GM19035 (cell line): ENCODE results near the gene TEX38.
"Not testable (repeated sequence)": the region's sequence is repeated elsewhere in the genome, so short reads cannot be mapped to it uniquely, and the experiment has no call there.

Source experiments
- ATAC-seq: cut with Tn5 transposase; IDR thresholded peaks from one replicate; pipeline ENCODE4 v1.9.1; 2021; ENCODE audit not compliant: unreplicated experiment

Gene TEX38

DNA sequence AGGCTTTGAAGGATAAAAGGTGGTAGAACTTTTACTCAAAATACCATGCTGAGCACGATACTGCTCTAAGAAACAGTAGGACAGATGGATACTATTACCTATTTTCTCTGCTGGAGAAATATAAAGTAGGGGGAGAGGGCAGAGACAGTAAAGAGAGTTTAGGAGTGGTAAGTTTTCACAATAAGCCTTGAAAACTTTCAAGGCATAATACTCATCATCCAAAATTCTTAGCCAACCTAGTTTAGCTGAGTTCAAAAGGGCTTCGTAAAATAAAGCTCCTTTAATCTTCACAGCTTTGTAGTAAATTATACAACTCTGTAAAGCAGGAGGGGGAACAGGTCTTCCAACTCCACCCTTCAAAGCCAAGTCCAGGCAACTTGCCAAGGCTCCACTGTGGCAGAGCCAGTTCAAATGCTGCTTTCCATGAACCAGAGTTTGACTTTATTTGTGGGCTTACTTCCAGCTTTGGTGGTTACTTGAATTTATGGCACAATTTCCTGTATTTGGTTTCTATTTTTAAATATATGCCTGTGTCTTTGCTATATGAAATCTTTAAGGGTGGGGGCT lies 15.5 kb downstream of the TEX38 start:
- ATAC-seq, result no peak

DNA sequence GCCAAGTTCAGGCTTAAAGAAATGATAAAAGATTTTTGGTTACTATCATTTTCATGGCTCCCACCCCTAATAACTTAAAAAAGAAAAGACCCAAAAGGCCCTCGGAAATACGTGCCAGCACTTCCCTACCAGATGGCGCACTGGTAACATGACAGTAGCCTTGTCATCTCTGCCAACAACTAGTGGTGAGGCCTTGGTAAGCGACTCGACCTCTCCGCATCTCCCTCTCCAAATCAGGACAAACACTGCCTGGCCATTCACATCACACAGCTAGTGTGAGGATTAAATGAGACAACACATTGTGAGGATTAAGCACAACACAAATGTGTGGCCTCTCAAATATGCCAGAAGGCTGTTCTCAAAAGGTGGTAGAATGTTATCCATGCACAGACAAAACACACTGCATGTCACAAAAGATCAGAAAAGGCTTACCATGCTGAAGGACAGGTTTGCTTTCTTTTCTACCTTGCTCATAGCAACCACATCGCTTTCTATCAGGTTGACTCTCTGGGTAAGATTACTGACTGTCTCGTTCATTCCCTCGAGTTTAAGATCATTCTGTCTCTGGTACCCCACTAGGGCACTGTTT lies 16.4 kb downstream of the TEX38 start:
- ATAC-seq, result no peak

DNA sequence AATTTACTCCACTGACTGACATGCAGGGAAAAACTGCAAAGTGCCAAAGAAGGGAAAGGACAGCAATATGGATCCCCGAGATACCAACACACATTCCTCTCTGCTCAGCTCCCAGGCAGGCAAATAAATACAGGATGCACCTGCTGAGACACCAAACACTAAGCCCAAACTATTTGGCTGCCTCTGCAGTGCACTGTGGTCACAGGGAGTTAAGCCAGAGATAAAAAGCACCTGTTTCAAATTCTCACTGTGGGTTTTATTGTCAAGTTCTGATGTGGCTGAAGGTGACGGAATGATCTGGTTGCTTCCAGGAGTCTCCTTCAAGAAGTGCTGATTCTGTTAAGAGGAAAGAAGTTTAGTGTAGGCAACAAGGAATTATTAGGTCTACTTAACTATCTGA lies 17.7 kb downstream of the TEX38 start:
- no peak for ATAC-seq

DNA sequence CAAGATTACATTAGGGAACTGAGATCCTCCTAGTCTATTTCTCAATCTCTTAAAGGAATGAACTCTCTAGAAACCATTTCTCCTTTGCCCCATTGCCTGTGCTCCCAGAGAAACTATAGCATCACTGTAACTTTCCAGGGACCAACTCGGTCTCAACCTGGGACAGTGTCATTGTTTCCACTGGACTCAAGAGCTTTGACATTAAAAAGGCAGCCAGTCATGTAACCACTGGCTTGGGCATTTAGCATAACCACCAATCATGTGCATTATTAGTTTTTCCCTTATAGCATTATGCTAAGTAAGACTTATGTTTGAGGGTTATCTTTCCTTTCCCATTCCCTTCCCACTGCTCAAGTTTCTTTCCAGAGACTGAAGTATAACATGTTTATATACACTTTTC lies 18.2 kb downstream of the TEX38 start:
- no peak for ATAC-seq

DNA sequence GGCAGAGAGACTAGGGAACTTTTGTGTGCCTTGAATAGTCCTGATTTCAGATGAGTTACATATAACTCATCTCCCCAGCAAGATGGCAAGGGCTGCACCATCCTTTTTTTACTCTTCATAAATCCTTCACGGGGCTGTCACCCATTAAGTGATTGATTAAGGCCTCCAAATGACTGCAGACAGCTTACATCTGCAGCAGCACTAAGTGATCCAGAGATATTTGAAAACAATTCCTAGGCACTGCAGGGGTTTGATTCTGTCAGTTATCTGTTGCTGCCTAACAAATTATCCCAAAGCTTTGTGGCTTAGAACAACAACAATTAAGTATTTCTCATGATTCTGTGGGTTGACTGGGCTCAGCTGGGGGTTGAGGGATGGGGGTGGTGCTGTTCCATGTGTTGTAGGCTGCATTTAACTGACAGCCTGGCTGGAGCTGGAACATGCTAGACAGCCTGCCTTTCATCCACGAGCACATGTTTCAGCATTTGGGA lies 19.3 kb downstream of the TEX38 start:
- ATAC-seq, result no peak

DNA sequence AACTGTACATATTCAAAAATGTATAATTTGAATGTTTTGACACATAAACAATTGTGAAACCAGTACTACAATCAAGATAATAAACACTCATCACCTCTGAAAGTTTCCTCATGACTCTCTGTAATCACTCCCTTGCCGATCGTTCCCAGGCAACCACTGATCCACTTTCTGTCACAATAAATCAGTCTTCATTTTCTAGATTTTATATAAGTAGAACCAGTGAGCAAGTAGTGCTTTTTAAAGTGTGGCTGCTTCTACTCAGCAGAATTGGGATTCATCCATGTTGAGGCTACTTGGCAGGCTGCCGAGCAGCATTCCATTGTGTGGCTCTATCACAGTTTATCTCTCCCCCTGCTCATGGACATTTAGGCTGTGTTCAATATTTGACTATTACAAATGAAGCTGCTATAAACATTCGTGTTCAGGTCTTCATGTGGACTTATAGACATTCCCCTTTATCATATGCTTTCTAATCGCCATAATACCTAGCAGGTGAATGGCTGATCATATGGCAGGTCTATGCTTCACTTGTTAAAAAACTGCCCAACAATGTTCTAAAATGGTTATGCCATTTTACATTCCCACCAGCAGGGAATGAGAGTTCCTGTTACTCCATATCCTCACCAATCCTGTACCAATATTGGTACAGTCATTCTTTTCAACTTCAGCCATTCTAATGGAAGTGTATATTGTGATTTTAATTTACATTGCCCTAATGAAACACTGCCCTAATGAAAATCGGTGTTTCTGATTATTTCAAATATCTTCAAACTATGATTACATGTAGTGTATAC lies 20.5 kb downstream of the TEX38 start:
- no peak for ATAC-seq

DNA sequence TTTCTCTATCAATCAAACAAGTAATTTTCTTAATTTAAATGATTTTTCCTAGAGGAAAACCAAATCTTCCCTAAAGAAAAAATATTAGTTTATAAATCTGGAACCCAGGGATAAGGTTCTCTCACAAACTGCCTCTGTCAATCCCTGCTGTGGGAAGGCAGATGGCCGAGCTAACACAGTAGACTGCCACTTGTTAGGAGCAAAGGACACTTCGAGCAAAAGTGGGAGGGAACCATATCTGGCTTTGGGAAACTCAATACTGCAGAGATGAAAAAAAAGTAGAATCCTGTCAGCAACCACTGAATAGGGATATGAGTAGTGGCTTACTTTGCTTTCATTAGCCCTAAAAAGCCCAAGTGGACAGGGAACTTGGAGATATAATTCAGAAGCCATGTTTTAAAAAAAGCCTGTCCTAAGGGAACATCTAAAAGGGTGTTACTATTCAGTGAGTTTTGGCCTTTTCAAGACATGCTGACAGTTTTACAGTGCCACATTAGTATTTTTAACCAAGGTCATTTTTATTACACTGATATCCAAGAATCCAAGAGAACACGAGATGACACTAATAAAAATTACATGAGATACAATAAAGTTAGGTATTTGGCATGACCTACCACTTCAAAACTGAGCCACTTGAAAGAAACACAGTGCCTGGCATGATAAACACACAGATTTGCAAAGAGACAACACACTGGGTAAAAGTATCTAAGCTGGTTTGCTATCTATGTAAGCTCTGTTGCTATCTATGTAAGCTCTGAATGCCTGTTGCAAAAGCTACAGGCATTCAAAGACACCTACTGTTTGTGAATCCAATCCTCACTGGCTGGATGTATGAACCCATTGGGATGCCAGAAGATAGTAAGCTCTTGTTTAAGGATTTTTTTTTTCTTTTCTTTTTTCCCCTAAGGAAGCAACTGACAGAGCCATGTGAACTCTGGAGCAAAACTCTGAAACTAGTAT lies 21.4 kb downstream of the TEX38 start:
- no peak for ATAC-seq

DNA sequence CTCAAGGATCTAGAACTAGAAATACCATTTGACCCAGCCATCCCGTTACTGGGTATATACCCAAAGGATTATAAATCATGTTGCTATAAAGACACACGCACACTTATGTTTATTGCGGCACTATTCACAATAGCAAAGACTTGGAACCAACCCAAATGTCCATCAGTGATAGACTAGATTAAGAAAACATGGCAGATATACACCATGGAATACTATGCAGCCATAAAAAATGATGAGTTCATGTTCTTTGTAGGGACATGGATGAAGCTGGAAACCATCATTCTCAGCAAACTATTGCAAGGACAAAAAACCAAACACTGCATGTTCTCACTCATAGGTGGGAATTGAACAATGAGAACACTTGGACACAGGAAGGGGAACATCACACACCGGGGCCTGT lies 23.0 kb downstream of the TEX38 start:
- ATAC-seq, result not testable (repeated sequence)

DNA sequence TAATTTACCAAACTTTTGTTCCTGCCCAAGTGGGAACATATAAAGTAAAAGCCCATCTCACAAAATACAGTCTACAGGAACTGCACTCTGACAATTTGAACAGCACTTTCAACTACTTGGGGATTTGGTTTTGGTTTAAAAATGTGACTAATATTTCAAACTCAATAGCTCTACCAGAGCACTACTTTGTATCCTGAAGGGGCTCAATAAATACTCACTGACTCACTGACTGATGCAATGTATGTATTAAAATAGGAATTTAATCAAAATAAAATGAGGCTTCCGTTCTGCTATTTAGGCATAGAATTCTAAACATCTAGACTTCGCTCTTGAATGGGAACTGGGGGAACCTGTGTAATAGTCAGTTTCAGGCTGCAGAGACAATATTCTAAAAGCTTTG lies 25.4 kb downstream of the TEX38 start:
- ATAC-seq, result no peak

DNA sequence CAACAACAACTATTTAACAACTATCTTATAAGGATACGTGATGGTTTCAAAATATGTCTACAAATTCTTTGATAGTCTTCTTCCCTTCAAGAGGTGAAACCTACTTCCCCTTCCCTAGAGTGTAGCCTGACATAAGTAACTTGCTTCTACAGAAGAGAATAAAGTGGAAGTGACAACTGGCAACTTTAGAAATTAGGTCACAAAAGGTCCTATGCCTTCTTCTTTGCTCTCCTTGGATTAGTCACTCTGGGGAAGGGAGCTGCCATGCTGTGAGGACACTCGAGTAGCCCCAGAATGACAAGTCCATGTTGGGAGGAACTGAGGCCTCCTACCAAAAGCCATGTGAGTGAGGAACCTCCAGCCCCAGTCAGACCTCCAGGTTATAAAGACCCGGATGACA lies 28.0 kb downstream of the TEX38 start:
- no peak for ATAC-seq

DNA sequence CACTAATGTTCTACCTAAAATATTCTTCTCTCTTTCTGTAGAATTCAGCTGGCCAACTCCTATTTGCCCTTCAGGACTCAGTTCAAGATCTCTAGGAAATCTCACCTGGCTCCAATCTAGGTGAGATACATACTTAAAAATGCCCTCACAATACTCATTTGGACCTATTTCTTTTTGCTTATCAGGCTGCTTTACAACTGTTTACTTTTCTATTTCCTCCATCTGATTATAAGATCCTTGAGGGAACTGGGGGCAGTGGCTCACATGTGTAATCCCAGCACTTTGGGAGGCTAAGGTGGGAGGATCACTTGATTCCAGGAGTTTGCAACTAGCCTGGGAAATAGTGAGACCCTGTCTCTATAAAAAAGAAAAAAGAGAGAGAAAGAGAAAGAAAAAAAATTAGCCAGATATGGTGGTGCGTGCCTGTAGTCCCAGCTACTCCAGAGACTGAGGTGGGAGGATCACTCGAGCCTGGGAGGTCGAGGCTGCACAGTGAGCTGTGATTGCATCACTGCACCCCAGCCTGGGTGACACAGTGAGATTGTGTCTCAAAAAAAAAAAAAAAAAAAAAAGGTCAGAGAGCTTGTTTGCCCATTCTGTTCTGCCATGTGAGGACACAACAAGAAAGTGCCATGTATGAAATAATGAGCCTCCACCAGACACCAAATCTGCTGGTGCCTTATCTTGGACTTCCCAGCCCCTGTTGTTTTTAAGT lies 32.4 kb downstream of the TEX38 start:
- no peak for ATAC-seq

DNA sequence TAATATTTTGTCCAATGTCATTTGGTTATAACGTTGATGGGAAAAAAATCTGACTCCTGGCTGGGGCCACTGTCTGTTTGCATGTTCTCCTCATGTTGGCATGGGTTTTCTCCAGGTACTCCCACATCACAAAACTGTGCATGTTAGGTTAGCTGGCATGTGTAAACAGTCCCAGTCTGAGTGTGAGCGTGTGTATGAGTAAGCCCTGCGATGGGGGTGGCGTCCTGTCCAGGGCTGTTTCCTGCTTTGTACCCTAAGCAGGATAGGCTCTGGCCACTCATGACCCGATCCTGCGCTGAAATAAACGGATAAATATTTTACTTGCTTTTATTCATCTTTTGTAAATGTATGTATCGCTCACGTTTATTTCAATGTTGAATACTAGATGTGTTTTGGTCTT lies 33.8 kb downstream of the TEX38 start:
- ATAC-seq, result no peak

DNA sequence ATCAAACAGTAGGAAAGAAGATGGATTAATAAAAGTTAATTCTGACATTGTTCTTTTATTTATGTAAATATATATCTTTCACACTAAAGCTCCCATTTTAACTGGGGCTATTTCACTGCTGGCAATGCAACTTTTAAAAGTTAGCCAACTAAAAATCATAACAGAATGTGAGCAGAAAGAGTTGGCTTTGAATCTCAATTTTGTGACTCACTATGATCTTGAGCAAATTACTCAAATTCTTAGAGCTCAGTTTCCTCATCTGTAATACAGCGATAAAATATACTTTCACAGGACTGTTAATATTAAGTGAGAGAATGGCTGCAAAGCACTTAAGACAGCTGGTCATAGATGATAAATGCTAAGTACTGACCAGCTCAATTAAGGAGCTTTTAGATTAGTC lies 36.5 kb downstream of the TEX38 start:
- ATAC-seq, result no peak

DNA sequence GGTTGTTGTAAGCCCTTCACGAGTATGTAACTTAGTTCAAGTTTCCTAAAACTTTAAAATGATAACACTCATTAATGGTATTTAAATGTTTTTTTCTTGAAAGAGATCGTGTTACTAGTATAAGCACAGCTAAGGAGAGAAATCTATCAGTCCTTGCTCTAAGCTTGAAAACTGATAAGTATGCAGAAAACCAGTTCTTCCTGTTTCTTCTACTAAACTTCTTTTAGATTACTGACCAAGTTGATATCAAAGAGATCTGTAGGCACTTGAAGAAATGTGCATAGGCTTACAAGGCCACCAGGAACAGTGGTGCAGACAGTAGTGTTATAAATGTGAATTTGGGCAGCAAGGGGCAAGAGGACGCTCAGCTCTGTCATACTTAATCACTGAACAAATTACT lies 43.3 kb downstream of the TEX38 start:
- no peak for ATAC-seq

DNA sequence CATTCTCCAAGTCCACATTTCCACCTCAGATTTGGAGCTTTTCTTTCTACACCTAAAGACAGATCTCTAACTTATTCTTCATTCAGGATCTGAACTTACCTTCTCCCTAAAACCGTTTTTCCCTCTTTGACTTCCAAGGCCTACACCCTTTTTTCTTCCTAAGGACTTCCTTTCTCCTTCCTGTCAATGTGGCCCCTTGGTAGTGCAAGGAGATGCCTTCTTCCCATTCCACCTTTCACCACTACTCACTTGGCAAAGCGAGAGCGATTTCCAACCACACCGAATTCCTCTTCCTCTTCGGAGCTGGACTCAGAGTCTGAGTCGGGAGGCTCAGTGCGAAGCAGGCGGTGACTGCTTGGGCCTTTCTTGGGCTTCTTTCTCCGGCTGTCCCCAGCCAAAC lies 46.0 kb downstream of the TEX38 start:
- ATAC-seq, result no peak

DNA sequence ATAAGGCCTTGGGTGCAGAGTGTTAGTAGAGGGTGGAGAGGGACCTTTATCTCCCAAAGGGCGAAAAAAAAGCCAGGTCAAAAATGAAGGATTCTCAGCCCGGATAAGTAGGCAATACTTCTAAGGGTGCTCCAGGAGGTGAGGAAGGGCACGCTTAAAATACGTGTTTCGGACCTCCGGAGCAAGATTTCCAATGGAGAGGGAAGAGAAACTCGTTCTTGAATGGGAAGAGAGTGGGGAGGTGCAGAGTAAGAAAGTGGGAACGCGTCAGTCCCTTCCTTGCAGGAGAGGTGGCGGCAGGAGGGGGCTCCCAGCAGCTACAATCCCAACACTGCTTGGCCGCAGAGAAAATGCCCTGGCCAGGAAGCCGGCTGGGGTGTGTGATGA lies 46.7 kb downstream of the TEX38 start:
- peak; percentile 14 for ATAC-seq

DNA sequence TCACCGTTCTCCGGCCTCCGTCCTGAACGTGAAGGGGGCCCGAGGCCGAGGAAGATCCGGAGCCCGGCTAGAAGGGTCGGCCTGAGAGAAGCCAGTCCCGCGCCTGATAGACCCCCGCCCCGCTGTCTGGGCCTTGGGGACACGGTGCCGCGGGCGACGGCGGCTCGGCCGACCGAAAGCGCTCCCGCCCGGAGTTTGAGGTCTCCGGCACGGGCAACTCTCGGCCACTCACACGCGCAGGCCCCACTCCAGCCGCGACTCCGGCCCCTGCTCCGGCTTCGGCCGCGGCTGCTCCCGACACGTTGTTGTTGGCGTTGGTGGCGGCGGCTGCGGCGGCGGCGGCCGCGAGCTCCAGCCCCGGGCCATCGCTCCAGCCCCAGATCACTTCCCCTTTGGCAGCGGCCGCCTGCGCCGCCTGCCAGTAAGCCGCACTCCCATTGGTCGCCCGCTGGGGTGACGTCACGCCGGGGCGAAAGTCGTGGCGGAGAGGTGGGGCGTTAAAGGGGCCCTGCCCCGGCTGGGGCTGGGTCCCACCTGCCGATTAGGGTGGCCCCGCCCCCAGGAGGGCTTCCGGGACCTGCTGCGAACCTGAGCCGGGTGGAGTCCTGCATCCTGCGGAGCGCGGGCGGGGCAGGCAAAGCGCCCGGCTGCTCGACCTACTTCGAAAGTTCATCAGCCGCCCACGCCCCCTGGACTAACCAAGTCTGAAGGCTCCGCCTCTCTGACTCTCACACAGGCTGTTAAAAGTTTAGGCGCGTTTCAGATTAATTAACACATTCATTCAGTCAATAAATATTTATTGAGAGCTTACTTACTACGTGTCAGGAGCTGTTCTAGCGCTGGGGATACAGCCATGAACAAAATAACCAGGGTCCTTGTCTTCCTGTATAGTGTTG lies 47.3 kb downstream of the TEX38 start, which contains the start of gene EFCAB14:
Gene EFCAB14 (minus strand): TSS at position 388 of the 896 bp plus-strand sequence. CDS start 1,027 bp downstream, outside the sequence.
- ATAC-seq, result peak; percentile 97

DNA sequence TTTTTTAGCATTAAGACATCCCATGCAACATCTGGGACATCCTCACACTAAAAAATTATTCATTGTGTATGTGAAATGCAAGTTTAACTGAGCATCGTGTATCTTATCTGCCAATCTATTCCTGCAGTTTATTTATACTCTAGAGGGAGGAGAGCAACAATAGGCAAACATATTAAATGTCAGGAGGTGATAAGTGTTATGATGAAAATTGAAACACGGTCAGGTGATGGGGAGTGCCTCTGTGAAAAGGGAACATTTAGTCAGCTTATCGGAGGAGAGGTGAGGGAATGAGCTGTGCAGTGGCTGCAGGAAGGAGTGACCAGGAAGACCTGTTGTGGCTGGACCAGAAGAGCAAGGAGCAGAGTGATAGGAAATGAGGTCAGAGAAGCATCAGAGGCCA lies 48.0 kb downstream of the TEX38 start:
- ATAC-seq, result no peak

DNA sequence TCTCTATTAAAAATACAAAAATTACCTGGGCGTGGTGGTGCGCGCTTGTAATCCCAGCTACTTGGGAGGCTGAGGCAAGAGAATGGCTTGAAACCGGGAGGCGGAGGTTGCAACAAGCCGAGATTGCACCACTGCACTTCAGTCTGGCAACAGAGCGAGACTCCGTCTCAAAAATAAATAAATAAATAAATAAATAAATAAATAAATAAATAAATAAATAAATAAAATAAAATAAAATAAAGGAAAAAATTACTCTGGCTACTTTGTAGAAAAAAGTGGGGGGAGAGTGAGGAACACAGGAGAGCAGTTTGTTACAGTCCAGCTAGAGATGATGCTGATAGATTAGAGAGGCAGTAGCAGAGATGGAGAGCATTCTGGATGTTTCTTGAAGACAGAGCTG lies 48.7 kb downstream of the TEX38 start:
- not testable (repeated sequence) for ATAC-seq
